HepG2 (cell line): ENCODE data around the gene POGK. TPM values are rescaled to one million over a fixed set of nuclear protein-coding genes. Genes with fewer than 3 reads are reported as not detected.

Experiments used
- CBX1 ChIP-seq: IDR thresholded peaks from one replicate; pipeline ENCODE4 v1.6.1; 2016; ENCODE audit warnings: antibody characterized with exemption, low read depth
- CENPT ChIP-seq: sonication (generic); formaldehyde crosslinking; IDR thresholded peaks from 2 replicates; pipeline ENCODE4 v1.8.0; 2022; ENCODE audit warnings: low read depth, mild to moderate bottlenecking, moderate library complexity, missing genetic modification reagents
- DMTF1 ChIP-seq: sonication (generic); formaldehyde crosslinking; IDR thresholded peaks from 2 replicates; pipeline ENCODE4 v1.4.0; 2020; ENCODE audit warnings: mild to moderate bottlenecking, missing genetic modification reagents
- FOSL2 ChIP-seq: sonication (generic); formaldehyde crosslinking; IDR thresholded peaks from 2 replicates; pipeline ENCODE4 v1.4.0; 2020; ENCODE audit warnings: missing genetic modification reagents
- GLI4 ChIP-seq: sonication (generic); formaldehyde crosslinking; IDR thresholded peaks from 2 replicates; pipeline ENCODE4 v1.5.1; 2020; ENCODE audit warnings: missing genetic modification reagents, mild to moderate bottlenecking, moderate library complexity, borderline replicate concordance
- GPN1 ChIP-seq: sonication (generic); formaldehyde crosslinking; IDR thresholded peaks from 2 replicates; pipeline ENCODE4 v1.5.1; 2020; ENCODE audit warnings: missing genetic modification reagents, borderline replicate concordance
- HNF4G ChIP-seq, 2 experiments: sonication (generic) in 1 of 2; formaldehyde crosslinking in 1 of 2; IDR thresholded peaks; 2 replicates each; pipeline versions ENCODE4 v1.4.0 to v1.6.1; 2011 to 2020; ENCODE audit warnings: borderline replicate concordance in 2 of 2, low read depth in 2 of 2, mild to moderate bottlenecking in 2 of 2, low read length in 1 of 2, missing genetic modification reagents in 1 of 2, moderate library complexity in 1 of 2
- KDM4B ChIP-seq: sonication (generic); formaldehyde crosslinking; IDR thresholded peaks from 2 replicates; pipeline ENCODE4 v1.4.0; 2020; ENCODE audit warnings: missing genetic modification reagents
- KLF11 ChIP-seq: IDR thresholded peaks from 2 replicates; pipeline ENCODE4 v1.6.1; 2016; ENCODE audit warnings: missing compliant biosample characterization
- KLF9 ChIP-seq: IDR thresholded peaks from 2 replicates; pipeline ENCODE4 v1.6.1; 2016; ENCODE audit warnings: low read depth
- KMT2B ChIP-seq: IDR thresholded peaks from 2 replicates; pipeline ENCODE4 v1.6.1; 2016; ENCODE audit warnings: missing genetic modification reagents, missing compliant biosample characterization
- MATR3 ChIP-seq: sonication (generic); formaldehyde crosslinking; IDR thresholded peaks from 2 replicates; pipeline ENCODE4 v1.4.0; 2020; ENCODE audit warnings: missing genetic modification reagents
- NFE2L2 ChIP-seq: fragments of 150-350 bp; IDR thresholded peaks from 2 replicates; pipeline ENCODE4 v1.6.1; 2014; ENCODE audit warnings: low read length
- SIX4 ChIP-seq: sonication (generic); formaldehyde crosslinking; IDR thresholded peaks from 2 replicates; pipeline ENCODE4 v1.4.0; 2020; ENCODE audit warnings: missing genetic modification reagents
- SMAD3 ChIP-seq: sonication (generic); formaldehyde crosslinking; IDR thresholded peaks from 2 replicates; pipeline ENCODE4 v1.4.0; 2020; ENCODE audit warnings: missing genetic modification reagents
- SRY ChIP-seq: sonication (generic); formaldehyde crosslinking; IDR thresholded peaks from 2 replicates; pipeline ENCODE4 v1.8.0; 2022; ENCODE audit warnings: mild to moderate bottlenecking, missing genetic modification reagents
- TBX3 ChIP-seq: fragments of 450-650 bp; IDR thresholded peaks from 2 replicates; pipeline ENCODE4 v1.6.1; 2017; ENCODE audit warnings: antibody characterized with exemption, mild to moderate bottlenecking, inconsistent platforms, borderline replicate concordance
- TRIM24 ChIP-seq: sonication (generic); formaldehyde crosslinking; IDR thresholded peaks from 2 replicates; pipeline ENCODE4 v1.8.0; 2022; ENCODE audit warnings: mild to moderate bottlenecking, missing genetic modification reagents
- ZNF121 ChIP-seq: sonication (generic); formaldehyde crosslinking; IDR thresholded peaks from 2 replicates; pipeline ENCODE4 v1.5.0; 2020; ENCODE audit warnings: mild to moderate bottlenecking, missing genetic modification reagents
- ZNF350 ChIP-seq: sonication (generic); formaldehyde crosslinking; IDR thresholded peaks from 2 replicates; pipeline ENCODE4 v1.4.0; 2020; ENCODE audit warnings: mild to moderate bottlenecking, low read depth, missing genetic modification reagents, borderline replicate concordance
- ZNF432 ChIP-seq: sonication (generic); formaldehyde crosslinking; IDR thresholded peaks from 2 replicates; pipeline ENCODE4 v1.5.0; 2020; ENCODE audit warnings: missing genetic modification reagents, mild to moderate bottlenecking, borderline replicate concordance
- ZNF484 ChIP-seq: sonication (generic); formaldehyde crosslinking; IDR thresholded peaks from 2 replicates; pipeline ENCODE4 v1.5.1; 2020; ENCODE audit warnings: mild to moderate bottlenecking, low read depth, missing genetic modification reagents, borderline replicate concordance
- ZNF816 ChIP-seq: sonication (generic); formaldehyde crosslinking; IDR thresholded peaks from 2 replicates; pipeline ENCODE4 v1.8.0; 2022; ENCODE audit warnings: missing genetic modification reagents, mild to moderate bottlenecking, borderline replicate concordance
- polyA plus RNA-seq, 8 experiments: library from polyadenylated mRNA; depleted of rRNA in 3 of 8; stranded (reverse) in 7 of 8; unstranded in 1 of 8; fragments of >200 nt; fragmentation: Illumina TruSeq in 4 of 8; extraction: Trizol in 4 of 8; gene quantifications; 2 replicates each; pipeline versions ENCODE4 v1.2.1 to v1.2.3, GENCODE V29; 2011 to 2016; ENCODE audit warnings: low read depth in 4 of 8, missing spikeins in 1 of 8, mixed read lengths in 1 of 8; ENCODE audit not compliant: insufficient read depth in 1 of 8
- total RNA-seq, 5 experiments: library from RNA; depleted of rRNA; stranded (reverse); fragments of >200 nt; fragmentation: Illumina TruSeq; extraction: Trizol; gene quantifications; 2 replicates each; pipeline ENCODE4 v1.2.3, GENCODE V29; 2016; ENCODE audit warnings: low read depth in 1 of 5
- TF ChIP-seq, protein P1 (sequence below): sonication (generic); formaldehyde crosslinking; IDR thresholded peaks from 2 replicates; pipeline ENCODE4 v1.8.0; 2022; ENCODE audit warnings: missing genetic modification reagents, mild to moderate bottlenecking, borderline replicate concordance
- TF ChIP-seq, protein P2 (sequence below): sonication (generic); formaldehyde crosslinking; IDR thresholded peaks from 2 replicates; pipeline ENCODE4 v1.4.0; 2020; ENCODE audit warnings: missing genetic modification reagents
- TF ChIP-seq, protein P3 (sequence below): sonication (generic); formaldehyde crosslinking; IDR thresholded peaks from 2 replicates; pipeline ENCODE4 v1.5.0; 2020; ENCODE audit warnings: missing genetic modification reagents, mild to moderate bottlenecking, borderline replicate concordance

The POGK gene
- total and polyA plus RNA-seq, 2 of the 13 experiments (the other 11 are each of a cell fraction or from before 2014, with no cell fraction given), result 4.8 to 16.2 TPM

GRCh38 chr1:166874464-166874863, 35.2 kb downstream of the POGK start (continued):
- TF ChIP-seq NFE2L2 (no peak), SIX4 (no peak), DMTF1 (CRISPR knock-in tag) (no peak), KLF11 (CRISPR knock-in tag) (no peak), GLI4 (CRISPR knock-in tag) (no peak), ZNF350 (CRISPR knock-in tag) (no peak), MATR3 (CRISPR knock-in tag) (no peak), CENPT (CRISPR knock-in tag) (no peak), SMAD3 (CRISPR knock-in tag) (no peak), FOSL2 (CRISPR knock-in tag) (0 out of 2 replicates have a peak, but pooled peaks have one; percentile 13), TRIM24 (CRISPR knock-in tag) (no peak), CBX1 (no peak), ZNF432 (no peak), KLF9 (CRISPR knock-in tag) (no peak), SRY (no peak), ZNF816 (CRISPR knock-in tag) (no peak), ZNF484 (CRISPR knock-in tag) (no peak), KMT2B (CRISPR knock-in tag) (0 out of 2 replicates have a peak, but pooled peaks have one; percentile 42), TBX3 (no peak), ZNF121 (CRISPR knock-in tag) (peak; percentile 100), KDM4B (CRISPR knock-in tag) (no peak), GPN1 (CRISPR knock-in tag) (no peak), HNF4G (IDR thresholded peaks at IDR 0.05; ENCODE audit: borderline replicate concordance, low read depth, low read length) (peak; percentile 91), HNF4G (CRISPR knock-in tag; IDR thresholded peaks at IDR 0.05; ENCODE audit: borderline replicate concordance, low read depth) (peak; percentile 74; the same call in 1 of the 2 replicates)
- TF ChIP-seq, protein P1, sequence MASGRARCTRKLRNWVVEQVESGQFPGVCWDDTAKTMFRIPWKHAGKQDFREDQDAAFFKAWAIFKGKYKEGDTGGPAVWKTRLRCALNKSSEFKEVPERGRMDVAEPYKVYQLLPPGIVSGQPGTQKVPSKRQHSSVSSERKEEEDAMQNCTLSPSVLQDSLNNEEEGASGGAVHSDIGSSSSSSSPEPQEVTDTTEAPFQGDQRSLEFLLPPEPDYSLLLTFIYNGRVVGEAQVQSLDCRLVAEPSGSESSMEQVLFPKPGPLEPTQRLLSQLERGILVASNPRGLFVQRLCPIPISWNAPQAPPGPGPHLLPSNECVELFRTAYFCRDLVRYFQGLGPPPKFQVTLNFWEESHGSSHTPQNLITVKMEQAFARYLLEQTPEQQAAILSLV, result no peak
- TF ChIP-seq, protein P2, sequence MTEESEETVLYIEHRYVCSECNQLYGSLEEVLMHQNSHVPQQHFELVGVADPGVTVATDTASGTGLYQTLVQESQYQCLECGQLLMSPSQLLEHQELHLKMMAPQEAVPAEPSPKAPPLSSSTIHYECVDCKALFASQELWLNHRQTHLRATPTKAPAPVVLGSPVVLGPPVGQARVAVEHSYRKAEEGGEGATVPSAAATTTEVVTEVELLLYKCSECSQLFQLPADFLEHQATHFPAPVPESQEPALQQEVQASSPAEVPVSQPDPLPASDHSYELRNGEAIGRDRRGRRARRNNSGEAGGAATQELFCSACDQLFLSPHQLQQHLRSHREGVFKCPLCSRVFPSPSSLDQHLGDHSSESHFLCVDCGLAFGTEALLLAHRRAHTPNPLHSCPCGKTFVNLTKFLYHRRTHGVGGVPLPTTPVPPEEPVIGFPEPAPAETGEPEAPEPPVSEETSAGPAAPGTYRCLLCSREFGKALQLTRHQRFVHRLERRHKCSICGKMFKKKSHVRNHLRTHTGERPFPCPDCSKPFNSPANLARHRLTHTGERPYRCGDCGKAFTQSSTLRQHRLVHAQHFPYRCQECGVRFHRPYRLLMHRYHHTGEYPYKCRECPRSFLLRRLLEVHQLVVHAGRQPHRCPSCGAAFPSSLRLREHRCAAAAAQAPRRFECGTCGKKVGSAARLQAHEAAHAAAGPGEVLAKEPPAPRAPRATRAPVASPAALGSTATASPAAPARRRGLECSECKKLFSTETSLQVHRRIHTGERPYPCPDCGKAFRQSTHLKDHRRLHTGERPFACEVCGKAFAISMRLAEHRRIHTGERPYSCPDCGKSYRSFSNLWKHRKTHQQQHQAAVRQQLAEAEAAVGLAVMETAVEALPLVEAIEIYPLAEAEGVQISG, result peak; percentile 40; the same call in 1 of the 2 replicates
- TF ChIP-seq, protein P3, sequence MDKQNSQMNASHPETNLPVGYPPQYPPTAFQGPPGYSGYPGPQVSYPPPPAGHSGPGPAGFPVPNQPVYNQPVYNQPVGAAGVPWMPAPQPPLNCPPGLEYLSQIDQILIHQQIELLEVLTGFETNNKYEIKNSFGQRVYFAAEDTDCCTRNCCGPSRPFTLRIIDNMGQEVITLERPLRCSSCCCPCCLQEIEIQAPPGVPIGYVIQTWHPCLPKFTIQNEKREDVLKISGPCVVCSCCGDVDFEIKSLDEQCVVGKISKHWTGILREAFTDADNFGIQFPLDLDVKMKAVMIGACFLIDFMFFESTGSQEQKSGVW (CRISPR knock-in tag), result no peak
